Stromal cell of bone marrow (primary cell): ENCODE results near the gene TNFRSF1B.

Experiments used
- DNase-seq: peaks from one replicate; pipeline ENCODE4 v3.0.0-alpha.2; 2012; ENCODE audit warnings: low read depth

TNFRSF1B gene

GRCh38 chr1:12194666-12195216 is 27.9 kb downstream of the TNFRSF1B start:
- no peak for DNase-seq

- DNase-seq: no peak
These were observed 28.6 kb downstream of the TNFRSF1B start for GRCh38 chr1:12195416-12195815.

DNA sequence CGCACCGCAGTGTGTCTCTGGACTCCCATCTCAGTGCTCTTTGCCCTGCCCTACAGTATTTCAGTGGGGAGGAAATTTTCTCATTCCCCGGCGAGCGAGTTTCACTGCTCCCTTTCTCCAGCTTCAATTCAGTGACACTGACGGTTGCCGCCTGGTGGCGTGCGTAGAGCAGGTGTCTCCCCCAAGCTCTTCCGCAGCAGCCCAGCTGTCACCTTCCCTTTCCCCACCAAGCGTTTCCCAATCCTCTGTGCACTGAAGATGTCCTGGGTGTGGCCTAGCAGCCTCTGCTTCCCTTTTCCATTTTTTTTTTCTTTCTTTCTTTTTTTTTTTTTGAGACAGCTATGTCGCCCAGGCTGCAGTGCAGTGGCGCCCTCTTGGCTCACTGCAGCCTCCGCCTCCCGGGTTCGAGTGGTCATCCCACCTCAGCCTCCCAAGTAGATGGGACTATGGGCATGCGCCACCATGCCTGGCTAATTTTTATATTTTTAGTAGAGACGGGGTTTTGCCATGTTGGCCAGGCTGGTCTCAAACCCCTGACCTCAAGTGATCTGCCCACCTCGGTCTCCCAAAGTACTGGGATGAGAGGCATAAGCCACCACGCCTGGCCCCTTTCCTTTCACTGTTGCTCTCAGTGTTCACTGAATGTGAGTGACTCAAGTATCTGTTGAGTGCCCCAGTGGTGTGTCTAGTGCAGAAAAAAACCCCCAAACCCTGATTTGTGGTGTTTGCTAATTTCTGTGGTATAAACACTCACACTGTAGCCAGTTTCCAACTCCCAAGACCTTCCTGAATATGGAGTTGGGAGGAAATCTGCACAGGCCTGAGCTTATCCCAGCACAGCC is 30.1 kb downstream of the TNFRSF1B start:
- DNase-seq: no peak

DNA sequence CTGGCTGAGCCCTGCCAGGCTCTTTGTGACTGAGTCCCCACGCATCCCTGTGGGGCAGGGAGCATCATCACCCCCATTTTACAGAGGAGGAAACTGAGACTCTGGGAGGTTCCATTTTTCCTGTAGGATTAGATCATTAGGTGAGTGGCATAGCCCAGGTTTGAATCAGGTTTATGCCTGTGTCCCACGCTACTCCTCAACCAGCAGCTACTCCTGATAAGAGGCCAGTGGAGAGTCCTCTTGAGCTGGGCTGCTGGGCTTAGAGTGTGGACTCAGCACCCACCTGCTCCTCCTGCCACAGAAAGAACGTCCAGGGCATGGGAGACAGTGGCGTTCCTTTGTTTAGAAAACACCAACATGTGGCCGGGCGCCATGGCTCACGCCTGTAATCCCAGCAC is 30.7 kb downstream of the TNFRSF1B start:
- DNase-seq: no peak

GRCh38 chr1:12200208-12200607 is 33.4 kb downstream of the TNFRSF1B start:
- no peak for DNase-seq

DNA sequence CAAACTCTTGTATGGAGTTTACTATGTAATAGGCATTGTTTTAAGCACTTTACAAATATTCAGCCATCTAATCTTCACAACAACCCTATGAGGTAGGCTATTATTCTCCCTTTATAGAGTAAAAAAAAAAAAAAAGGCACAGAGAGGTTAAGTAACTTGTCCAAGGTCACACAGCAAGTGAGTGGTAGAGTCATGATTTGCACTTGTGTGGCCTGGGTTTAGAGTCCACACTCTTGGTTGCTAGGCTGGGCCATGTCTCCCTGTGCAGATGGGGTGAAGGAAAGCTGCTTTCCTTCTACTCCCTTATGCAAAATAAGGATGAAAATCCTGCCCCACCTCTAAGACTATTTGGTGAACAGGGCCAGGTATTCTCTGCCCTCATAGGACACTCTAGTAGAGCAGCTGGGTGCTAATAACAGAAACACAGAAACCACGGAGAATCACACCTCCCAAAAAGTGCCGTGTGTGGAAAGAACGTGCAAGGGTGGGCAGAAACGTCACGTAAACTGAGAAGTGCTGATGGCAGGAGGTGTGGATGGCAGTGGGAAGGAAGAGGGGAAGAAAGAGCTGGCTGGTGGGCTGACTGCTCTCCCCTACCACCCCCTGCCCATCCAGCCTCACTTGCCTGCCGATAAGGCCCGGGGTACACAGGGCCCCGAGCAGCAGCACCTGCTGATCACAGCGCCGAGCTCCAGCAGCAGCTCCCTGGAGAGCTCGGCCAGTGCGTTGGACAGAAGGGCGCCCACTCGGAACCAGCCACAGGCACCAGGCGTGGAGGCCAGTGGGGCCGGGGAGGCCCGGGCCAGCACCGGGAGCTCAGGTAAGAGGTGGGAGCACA is 34.8 kb downstream of the TNFRSF1B start:
- DNase-seq: no peak

DNA sequence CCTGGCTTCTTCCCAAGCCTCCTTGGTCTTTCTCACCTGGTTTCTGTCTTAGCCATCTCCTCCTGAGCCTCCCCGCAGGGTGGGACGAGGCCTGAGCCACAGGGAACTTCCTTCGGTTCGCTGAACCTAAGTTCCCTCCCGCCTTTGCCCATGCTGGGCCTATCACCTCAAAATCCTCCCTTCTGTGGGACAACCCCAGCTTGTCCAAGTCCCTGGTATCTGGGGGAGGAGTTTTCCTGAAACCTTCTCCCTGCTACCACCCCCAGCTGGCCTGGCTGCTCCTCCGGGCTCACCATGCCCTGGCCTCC is 35.4 kb downstream of the TNFRSF1B start:
- no peak for DNase-seq

DNA sequence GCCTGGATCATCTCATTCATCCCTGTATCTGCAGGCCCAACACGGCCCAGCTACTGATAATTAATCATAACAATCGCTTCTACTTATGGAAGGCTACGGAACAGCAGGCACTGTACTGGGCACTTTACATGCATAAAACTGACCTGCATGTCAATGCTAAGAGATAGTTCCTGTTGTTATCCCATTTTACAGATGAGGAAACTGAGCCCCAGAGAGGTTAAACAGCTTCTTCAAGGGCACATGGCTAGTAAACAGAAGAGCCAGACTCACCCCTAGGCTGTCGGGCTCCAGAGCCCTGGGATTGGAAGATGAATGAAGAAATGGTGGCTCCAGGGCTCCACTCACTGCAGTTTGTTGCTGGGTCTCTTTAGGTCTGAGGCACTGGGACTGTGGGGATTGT is 35.8 kb downstream of the TNFRSF1B start:
- DNase-seq: no peak

- no peak for DNase-seq
These were observed 36.6 kb downstream of the TNFRSF1B start for GRCh38 chr1:12203216-12204007.

GRCh38 chr1:12204140-12204539 is 37.3 kb downstream of the TNFRSF1B start:
- DNase-seq: no peak

DNA sequence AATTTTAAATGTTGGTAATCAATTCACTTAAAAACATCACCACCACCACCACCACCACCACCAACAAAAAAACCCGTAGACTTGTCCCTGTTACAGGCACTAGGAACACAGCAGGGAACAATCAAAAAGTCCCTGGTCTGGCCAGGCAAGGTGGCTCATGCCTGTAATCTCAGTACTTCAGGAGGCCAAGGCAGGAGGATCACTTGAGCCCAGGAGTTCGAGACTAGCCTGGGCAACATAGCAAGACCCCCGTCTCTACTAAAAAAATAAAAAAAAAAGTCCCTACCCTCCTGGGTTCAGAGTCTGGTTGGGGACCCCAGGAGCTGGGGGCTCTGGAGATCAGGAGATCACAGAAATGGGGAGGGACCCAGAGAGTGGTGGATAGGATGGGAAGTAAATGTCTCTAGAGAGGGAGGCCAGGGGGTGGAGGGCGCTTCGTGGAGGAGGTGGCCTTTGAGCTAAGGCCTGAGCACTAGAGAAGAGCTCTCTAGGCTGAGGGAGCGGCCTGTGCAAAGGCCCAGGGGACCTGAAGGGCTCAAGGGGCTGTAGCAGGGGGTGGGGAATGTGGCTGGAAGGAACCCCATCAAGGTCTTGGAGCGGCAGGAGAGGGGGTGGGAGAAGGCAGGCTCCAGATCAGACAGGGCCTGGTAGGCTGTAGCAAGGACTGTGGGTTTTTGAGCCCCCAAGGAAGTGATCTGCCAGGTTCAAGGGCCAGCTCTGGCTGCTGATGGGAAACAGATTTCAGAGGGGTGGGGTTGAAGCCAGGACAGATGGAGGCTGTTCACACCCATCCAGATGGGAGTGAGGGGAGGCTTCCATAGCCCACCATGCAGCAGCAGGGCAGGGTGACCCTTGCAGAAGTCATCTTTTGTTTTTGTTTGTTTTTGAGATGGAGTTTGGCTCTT is 38.2 kb downstream of the TNFRSF1B start:
- no peak for DNase-seq

- no peak for DNase-seq
These were observed 39.4 kb downstream of the TNFRSF1B start for GRCh38 chr1:12206238-12206637.

- no peak for DNase-seq
These were observed 40.1 kb downstream of the TNFRSF1B start for GRCh38 chr1:12206792-12207424.

GRCh38 chr1:12208271-12208670 is 41.5 kb downstream of the TNFRSF1B start:
- no peak for DNase-seq

GRCh38 chr1:12208764-12209494 is 42.1 kb downstream of the TNFRSF1B start:
- peak; percentile 48 for DNase-seq

GRCh38 chr1:12209495-12209832 is 42.7 kb downstream of the TNFRSF1B start:
- DNase-seq: no peak

DNA sequence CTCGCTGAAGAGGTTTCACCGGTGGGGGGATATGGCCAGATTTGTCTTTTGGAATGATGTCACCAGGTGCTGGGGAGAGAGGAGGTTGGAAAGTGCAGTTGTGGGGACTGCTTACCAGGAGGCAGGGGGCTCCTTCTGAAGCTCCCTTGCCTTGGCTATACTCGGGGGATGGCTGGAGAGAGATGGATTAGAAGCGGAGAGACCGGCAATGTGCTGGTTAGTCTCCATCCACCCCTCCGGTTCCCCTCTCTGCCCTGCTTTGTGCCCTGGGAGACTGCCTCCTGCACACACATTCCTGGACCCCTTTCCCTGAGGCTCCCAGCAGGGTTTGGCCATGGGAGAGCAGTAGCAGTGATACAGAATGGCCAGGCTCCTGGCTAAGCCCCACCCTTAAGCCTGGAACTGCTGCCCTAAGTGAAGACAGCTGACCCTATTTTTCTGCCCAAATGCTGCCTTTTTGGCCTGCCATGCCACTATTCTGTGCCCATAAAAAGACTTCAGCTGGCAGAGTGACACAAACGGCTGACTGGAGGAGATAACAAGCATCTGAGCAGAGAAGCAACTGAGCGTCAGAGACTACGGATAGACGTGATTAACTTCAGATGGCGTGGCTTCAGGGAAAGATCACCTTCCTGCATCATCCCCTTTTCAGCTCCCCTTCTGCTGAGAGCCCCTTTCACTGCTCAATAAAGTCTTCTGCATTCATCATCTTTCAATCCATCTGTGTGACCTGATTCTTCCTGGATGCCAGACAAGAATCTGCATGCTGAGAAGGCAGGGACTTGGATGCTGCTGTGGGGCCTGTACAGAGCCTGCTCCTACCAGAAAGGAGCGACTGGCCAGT is 48.5 kb downstream of the TNFRSF1B start:
- DNase-seq: no peak

DNA sequence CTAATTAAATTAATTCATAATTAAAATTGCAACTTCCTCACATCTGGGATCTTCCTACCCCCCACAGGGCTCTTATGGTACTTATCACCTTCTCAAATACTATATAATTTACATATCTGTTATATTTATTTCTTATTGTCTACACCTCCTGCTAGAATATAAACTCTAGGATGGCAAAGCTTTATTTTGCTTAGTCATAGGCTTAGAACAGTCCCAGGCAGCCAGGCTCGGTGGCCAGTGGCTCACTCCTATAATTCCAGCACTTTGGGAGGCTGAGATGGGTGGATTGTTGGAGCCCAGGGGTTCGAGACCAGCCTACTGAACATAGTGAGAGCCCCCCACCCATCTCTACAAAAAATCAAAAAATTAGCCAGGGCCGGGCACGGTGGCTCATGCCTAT is 53.0 kb downstream of the TNFRSF1B start:
- no peak for DNase-seq

GRCh38 chr1:12220890-12221289 is 54.1 kb downstream of the TNFRSF1B start:
- no peak for DNase-seq
